ENCODE results near the gene FAR1.
"Not testable (repeated sequence)": the region's sequence is repeated elsewhere in the genome, so short reads cannot be mapped to it uniquely, and the experiment has no call there.

Gene FAR1

GRCh38 chr11:13668102-13668956, at the start of gene FAR1:
Gene FAR1 (plus strand): TSS chr11:13668668. CDS start chr11:13694766, 26,098 bp downstream.
- DNase-seq (ENCODE audit: low spot score), result no peak

GRCh38 chr11:13620063-13620462, 48.4 kb upstream of the FAR1 start:
- DNase-seq (ENCODE audit: low spot score), result no peak

- DNase-seq (ENCODE audit: low spot score), result not testable (repeated sequence)
These were observed 41.6 kb upstream of the FAR1 start for GRCh38 chr11:13626818-13627217.

GRCh38 chr11:13628634-13629033, 39.8 kb upstream of the FAR1 start:
- DNase-seq (ENCODE audit: low spot score), result not testable (repeated sequence)

- DNase-seq (ENCODE audit: low spot score), result no peak
These were observed 38.7 kb upstream of the FAR1 start for GRCh38 chr11:13629779-13630178.

- DNase-seq (ENCODE audit: low spot score), result no peak
These were observed 33.2 kb upstream of the FAR1 start for GRCh38 chr11:13635290-13635689.

- DNase-seq (ENCODE audit: low spot score), result no peak
These were observed 32.7 kb upstream of the FAR1 start for GRCh38 chr11:13635804-13636203.

- DNase-seq (ENCODE audit: low spot score), result no peak
These were observed 31.1 kb upstream of the FAR1 start for GRCh38 chr11:13637125-13638069.

- DNase-seq (ENCODE audit: low spot score), result no peak
These were observed 30.0 kb upstream of the FAR1 start for GRCh38 chr11:13638422-13638821.

GRCh38 chr11:13644997-13645687, 23.3 kb upstream of the FAR1 start:
- no peak for DNase-seq (ENCODE audit: low spot score)

- no peak for DNase-seq (ENCODE audit: low spot score)
These were observed 21.1 kb upstream of the FAR1 start for GRCh38 chr11:13647391-13647790.

- no peak for DNase-seq (ENCODE audit: low spot score)
These were observed 18.8 kb upstream of the FAR1 start for GRCh38 chr11:13649619-13650018.

GRCh38 chr11:13651515-13651914, 17.0 kb upstream of the FAR1 start:
- not testable (repeated sequence) for DNase-seq (ENCODE audit: low spot score)

GRCh38 chr11:13661074-13661623, 7.3 kb upstream of the FAR1 start:
- DNase-seq (ENCODE audit: low spot score), result no peak

- no peak for DNase-seq (ENCODE audit: low spot score)
These were observed 4.8 kb upstream of the FAR1 start for GRCh38 chr11:13663631-13664071.

GRCh38 chr11:13664351-13664750, 4.1 kb upstream of the FAR1 start:
- DNase-seq (ENCODE audit: low spot score), result no peak

GRCh38 chr11:13666708-13667107, 1.8 kb upstream of the FAR1 start:
- DNase-seq (ENCODE audit: low spot score), result no peak

GRCh38 chr11:13667245-13667644, 1.2 kb upstream of the FAR1 start:
- DNase-seq (ENCODE audit: low spot score), result no peak

- DNase-seq (ENCODE audit: low spot score), result no peak
These were observed 720 bp upstream of the FAR1 start for GRCh38 chr11:13667795-13668101.

- no peak for DNase-seq (ENCODE audit: low spot score)
These were observed 571 bp downstream of the FAR1 start for GRCh38 chr11:13668957-13669521.

Data from HuH-7 (cell line).